Effector memory CD4-positive, alpha-beta T cell (primary cell): ENCODE results near the gene PTPN22.

Experiments
- DNase-seq, 3 donors: peaks; one replicate each; pipeline ENCODE4 v3.0.0-alpha.2; 2020
- H3K27ac ChIP-seq: 2 replicates; pipeline ENCODE4 v1.7.0; 2013; ENCODE audit warnings: mild to moderate bottlenecking, low read length, moderate library complexity; ENCODE audit not compliant: insufficient read depth, poor library complexity, severe bottlenecking
- H3K27me3 ChIP-seq: replicated peaks from 2 replicates; pipeline ENCODE4 v1.7.0; 2013; ENCODE audit warnings: mild to moderate bottlenecking, low read length; ENCODE audit not compliant: insufficient read depth, control insufficient read depth, poor library complexity, severe bottlenecking
- H3K36me3 ChIP-seq: 2 replicates; pipeline ENCODE4 v1.7.0; 2013; ENCODE audit warnings: mild to moderate bottlenecking, low read length, moderate library complexity; ENCODE audit not compliant: control insufficient read depth, insufficient read depth
- H3K4me1 ChIP-seq: 2 replicates; pipeline ENCODE4 v1.7.0; 2013; ENCODE audit warnings: low read length, mild to moderate bottlenecking; ENCODE audit not compliant: control insufficient read depth, insufficient read depth, poor library complexity, severe bottlenecking
- H3K4me3 ChIP-seq: 2 replicates; pipeline ENCODE4 v1.7.0; 2013; ENCODE audit warnings: low read length, low read depth, mild to moderate bottlenecking; ENCODE audit not compliant: insufficient read depth, poor library complexity, severe bottlenecking
- H3K9me3 ChIP-seq: 2 replicates; pipeline ENCODE4 v1.7.0; 2013; ENCODE audit warnings: mild to moderate bottlenecking, low read length, moderate library complexity; ENCODE audit not compliant: control insufficient read depth

Gene PTPN22

DNA sequence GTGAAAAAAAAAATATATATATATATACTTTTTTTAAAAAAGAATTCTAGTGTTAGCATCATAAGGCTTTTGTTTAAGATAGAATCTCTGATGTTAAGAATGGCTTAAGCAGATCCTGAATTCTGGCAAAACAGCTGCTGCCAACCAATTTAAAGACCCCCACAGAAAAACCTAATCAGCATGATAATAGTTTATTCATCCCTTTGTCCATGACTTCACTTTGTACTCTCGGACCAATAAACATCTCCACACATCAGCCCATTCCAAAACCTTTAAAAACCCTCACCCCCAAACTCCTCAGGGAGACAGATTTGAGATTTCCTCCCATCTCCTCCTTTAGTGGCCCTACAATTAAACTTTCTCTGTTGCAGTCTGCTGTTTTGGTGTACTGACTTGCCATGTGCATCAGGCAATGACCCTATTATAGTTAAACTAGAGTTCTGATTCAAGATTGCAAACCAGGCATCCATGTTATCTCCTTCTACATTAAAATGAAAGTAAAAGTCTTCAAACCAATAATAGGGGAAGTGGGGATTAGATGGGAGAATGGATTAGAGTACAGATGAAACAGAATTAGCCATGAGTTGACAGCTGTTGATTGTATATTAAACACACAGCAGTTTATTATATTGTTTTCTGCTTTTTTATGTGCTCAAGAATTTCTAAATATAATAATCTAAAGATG is 102.5 kb downstream of the PTPN22 start:
- H3K4me1 ChIP-seq = peaks cover 8% of the 10 kb centered on the region
- no peaks in the 10 kb centered on the region for H3K9me3 ChIP-seq
- no peak overlapping the region for H3K27ac ChIP-seq
- H3K27me3 ChIP-seq = no peaks in the 10 kb centered on the region
- DNase-seq = no peak
- peaks cover 36% of the 10 kb centered on the region for H3K36me3 ChIP-seq
- H3K4me3 ChIP-seq = no peak overlapping the region

DNA sequence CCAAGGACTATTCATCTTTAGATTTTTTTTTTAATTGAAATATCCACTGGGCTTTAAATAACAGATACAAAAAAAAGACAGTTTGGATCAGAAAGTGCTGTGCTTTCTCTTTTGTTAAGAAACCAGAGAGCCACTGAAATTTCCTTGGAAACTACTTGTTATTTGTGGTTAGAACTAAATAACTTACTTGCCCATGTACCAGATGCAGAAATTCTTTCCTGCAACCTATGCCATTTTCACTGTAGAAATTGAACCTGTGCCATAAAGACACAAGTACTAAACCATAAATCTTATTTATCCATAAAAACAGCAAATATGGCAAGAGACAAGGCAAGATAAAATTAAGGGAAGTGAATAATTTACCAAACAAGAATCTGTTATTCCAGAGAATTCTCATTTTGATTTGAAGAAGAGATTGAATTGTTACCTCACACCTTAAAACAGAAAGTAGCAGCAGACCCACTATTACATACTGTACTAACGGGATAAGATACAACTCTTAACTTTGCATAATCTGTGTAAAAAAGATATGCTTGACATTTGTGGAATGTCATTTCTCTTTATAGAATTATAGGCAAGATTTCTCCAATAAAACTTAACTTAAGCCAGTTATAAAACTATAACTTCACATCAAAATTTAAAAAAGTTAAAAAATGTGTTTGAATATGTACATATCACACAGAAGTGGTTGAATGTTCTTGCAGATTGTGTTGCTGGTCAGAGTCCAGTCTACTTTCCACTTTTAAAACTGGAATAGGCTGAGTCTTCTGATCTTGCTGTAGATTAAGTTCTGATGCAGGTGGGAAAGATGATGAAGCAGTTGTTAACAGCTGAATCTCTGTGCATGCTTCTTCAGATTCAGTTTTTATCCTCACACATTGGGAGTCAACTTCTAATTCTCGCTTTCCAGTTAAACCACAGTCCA is 105.9 kb downstream of the PTPN22 start:
- Histone ChIP-seq H3K4me1 (peaks cover 11% of the 10 kb centered on the region), H3K4me3 (no peak overlapping the region), H3K36me3 (peaks cover 36% of the 10 kb centered on the region), H3K27ac (no peak overlapping the region), H3K9me3 (no peaks in the 10 kb centered on the region), H3K27me3 (no peaks in the 10 kb centered on the region)
- DNase-seq = no peak
